Sigmoid colon (tissue), 4 donors: Measurements from ENCODE around the gene KIF20B.
"Not testable (repeated sequence)": the region's sequence is repeated elsewhere in the genome, so short reads cannot be mapped to it uniquely, and the experiment has no call there.

Experiments
- POLR2AphosphoS5 ChIP-seq, 4 donors: sonication (generic); formaldehyde crosslinking; IDR thresholded peaks; one replicate each; pipeline ENCODE4 v1.6.1; 2017; ENCODE audit warnings: antibody characterized with exemption in 4 of 4
- TF ChIP-seq, protein P1 (sequence below), 4 experiments: fragments of 450-650 bp in 3 of 4; fragments of 200-600 bp in 1 of 4; IDR thresholded peaks; one replicate each; pipeline ENCODE4 v1.5.1; 2016 to 2019; ENCODE audit warnings: antibody characterized with exemption in 4 of 4, mild to moderate bottlenecking in 3 of 4, moderate library complexity in 2 of 4

DNA sequence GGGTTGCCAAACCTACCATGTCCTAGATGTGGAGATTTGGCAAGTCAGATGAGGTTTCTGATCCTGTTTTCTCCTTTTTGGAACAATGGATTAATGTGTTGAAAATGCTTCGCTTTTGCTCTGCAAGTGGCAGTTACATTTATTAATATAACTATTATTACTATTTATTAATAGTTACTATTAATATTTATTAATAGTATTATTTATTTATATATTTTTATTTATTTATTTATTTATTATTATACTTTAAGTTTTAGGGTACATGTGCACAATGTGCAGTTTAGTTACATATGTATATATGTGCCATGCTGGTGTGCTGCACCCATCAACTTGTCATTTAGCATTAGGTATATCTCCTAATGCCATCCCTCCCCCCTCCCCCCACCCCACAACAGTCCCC lies 62.3 kb downstream of the KIF20B start:
- not testable (repeated sequence) for TF ChIP-seq POLR2AphosphoS5 (IDR thresholded peaks at IDR 0.05)
- TF ChIP-seq, protein P1, sequence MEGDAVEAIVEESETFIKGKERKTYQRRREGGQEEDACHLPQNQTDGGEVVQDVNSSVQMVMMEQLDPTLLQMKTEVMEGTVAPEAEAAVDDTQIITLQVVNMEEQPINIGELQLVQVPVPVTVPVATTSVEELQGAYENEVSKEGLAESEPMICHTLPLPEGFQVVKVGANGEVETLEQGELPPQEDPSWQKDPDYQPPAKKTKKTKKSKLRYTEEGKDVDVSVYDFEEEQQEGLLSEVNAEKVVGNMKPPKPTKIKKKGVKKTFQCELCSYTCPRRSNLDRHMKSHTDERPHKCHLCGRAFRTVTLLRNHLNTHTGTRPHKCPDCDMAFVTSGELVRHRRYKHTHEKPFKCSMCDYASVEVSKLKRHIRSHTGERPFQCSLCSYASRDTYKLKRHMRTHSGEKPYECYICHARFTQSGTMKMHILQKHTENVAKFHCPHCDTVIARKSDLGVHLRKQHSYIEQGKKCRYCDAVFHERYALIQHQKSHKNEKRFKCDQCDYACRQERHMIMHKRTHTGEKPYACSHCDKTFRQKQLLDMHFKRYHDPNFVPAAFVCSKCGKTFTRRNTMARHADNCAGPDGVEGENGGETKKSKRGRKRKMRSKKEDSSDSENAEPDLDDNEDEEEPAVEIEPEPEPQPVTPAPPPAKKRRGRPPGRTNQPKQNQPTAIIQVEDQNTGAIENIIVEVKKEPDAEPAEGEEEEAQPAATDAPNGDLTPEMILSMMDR (IDR thresholded peaks at IDR 0.05): not testable (repeated sequence)
